Measurements from ENCODE around the gene ADCY1.

The ADCY1 gene

DNA sequence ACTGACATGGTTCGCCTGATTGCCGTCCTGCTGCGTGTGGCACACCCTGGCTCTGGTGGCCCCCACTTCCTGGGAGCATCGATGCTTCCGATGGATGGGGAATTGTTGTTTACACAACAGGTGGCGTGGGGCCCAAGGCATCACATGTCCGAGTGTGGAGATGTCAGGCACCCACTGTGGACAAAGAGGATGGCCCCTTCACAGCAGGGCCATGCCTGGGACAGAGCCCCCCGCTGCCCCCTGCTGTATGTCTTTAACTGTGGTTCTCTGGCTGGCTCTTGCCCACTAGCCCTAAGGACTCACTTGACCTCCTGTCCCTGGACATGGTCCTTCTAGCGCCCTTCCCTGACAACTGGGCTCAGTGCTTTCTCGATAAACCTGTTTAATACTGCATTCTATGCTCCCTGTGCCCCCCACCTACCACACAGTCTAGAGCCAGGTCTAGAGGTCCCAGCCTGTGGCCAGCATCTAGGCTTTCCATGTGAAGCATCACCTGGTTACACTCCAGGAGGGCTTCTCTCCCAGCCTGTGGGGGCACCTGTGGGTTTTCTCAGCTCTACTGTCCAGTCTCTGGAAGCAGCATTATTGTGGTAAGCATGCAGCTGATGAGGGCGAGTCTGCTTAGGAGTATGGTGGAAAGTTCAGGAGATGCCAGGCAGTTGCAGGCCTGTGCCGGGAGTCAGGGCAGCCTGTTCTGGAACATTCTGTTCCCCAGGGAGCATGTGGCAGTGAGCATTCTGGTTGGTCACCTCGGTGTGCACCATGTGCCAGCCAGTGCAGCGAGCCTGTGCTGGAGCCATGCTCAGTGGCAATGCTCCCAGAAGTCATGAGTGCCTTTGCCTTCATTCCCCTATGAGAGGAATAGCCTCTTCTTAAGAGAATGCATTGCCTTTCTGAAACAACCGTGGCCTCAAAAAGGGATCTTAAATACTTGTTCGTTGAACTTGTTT, 10.4 kb downstream of the ADCY1 start:
- H3K4me2 ChIP-seq, result no peak overlapping the region
- H3K9ac ChIP-seq, result no peak overlapping the region
- H3K4me3 ChIP-seq, result no peak overlapping the region
- no peaks in the 10 kb centered on the region for H3K36me3 ChIP-seq
- TF ChIP-seq Cebpa-rat (IDR thresholded peaks at IDR 0.05), result no peak
- H4K20me1 ChIP-seq, result no peaks in the 10 kb centered on the region
- no peaks in the 10 kb centered on the region for H3K27me3 ChIP-seq
- peaks cover 40% of the 10 kb centered on the region for H3K4me1 ChIP-seq
- no peaks in the 10 kb centered on the region for H3K9me3 ChIP-seq
- no peak overlapping the region for H3K27ac ChIP-seq

DNA sequence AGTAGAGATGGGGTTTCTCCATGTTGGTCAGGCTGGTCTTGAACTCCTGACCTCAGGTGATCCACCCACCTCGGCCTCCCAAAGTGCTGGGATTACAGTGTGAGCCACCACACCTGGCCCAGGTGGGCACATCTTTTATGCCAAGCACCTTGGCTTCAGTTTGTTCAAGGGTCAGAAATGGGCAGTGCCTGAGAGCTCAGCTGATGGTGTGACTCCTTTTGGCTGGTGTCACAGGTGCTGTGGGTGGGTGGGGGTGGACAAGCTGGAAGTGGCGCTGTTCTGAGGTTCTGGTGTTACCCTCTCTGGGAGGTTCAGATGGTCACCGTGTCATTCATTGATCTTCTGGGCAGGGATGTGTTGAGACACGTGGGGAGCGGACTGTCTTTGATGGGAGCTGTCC, 11.5 kb downstream of the ADCY1 start:
- Histone ChIP-seq H3K4me1 (peaks cover 33% of the 10 kb centered on the region), H3K9ac (no peak overlapping the region), H3K4me2 (no peak overlapping the region), H3K9me3 (no peaks in the 10 kb centered on the region), H4K20me1 (no peaks in the 10 kb centered on the region), H3K4me3 (no peak overlapping the region), H3K27ac (no peak overlapping the region), H3K36me3 (no peaks in the 10 kb centered on the region), H3K27me3 (no peaks in the 10 kb centered on the region)
- no peak for TF ChIP-seq Cebpa-rat (IDR thresholded peaks at IDR 0.05)

DNA sequence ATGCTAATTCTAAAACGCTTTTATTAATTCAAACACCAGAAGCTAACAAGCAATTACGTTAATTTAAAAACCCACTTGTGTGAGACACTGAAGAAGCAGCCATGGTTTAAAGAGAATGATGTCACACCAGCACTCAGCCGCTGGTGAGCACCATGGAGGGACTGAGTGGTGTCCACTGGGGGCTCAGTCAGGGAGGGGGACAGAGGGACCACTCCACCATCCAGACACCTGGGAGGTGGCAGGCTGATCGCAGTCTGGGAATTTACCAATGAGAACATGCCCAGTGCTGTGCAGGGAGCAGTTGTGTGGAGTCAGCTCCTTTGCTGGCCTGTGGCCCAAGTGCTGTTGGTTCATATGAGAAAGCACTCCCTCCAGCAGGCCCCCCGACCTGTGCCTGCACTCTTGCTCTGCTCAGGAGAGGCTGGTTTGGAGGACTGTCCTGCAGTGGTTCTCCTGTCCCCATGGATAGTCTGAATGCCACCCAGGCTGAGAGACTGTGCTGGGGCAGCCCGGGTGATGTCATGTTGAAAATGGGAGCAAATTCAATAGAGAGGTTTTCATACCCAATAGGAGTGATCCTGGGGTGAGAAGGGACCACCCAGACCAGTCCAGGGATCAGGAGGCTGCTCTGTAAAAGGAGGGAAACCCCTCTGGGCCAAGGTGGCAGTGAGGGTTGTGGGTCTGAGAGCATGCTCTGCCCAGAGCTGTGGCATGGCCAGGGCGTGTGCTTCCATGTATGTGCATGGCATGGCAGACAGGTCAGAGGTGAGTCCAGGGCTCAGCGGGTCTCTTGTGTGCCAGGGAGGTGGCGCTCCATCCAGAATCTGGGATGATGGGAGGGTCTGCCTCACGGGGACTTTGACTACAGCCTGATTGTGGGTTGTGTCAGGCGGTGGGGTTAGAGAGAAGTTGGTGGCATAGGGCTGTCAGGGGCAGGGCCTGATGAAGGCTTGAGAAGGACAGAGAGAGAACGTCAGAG, 12.7 kb downstream of the ADCY1 start:
- no peak overlapping the region for H3K9ac ChIP-seq
- H3K4me1 ChIP-seq, result peaks cover 23% of the 10 kb centered on the region
- no peaks in the 10 kb centered on the region for H3K36me3 ChIP-seq
- TF ChIP-seq Cebpa-rat (IDR thresholded peaks at IDR 0.05), result no peak
- H3K27me3 ChIP-seq, result no peaks in the 10 kb centered on the region
- no peak overlapping the region for H3K4me2 ChIP-seq
- no peak overlapping the region for H3K4me3 ChIP-seq
- H3K9me3 ChIP-seq, result no peaks in the 10 kb centered on the region
- no peaks in the 10 kb centered on the region for H4K20me1 ChIP-seq
- H3K27ac ChIP-seq, result no peak overlapping the region

DNA sequence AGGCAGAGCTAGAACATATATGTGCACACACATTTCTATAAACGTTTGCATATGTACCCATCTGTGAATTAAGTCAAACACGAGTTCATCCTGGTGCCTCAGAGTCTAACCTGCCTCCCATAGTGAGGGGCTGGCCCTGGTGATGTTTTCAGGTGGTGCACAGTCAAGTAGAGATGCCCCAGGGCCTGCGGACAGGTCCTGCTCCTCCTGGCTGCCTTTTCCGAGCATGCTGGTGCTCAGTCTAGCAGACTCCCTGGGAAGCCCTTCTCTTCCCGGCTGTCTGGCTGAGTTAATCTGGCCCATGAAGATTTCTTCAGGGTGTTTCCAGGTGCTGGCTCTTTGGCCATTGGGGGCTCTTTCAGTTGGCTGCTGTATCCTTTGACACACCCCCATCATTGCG, 14.3 kb downstream of the ADCY1 start:
- Histone ChIP-seq H3K4me2 (no peak overlapping the region), H3K4me1 (peaks cover 8% of the 10 kb centered on the region), H3K27me3 (no peaks in the 10 kb centered on the region), H4K20me1 (no peaks in the 10 kb centered on the region), H3K9me3 (no peaks in the 10 kb centered on the region), H3K36me3 (no peaks in the 10 kb centered on the region), H3K4me3 (no peak overlapping the region), H3K9ac (no peak overlapping the region), H3K27ac (no peak overlapping the region)
- no peak for TF ChIP-seq Cebpa-rat (IDR thresholded peaks at IDR 0.05)

DNA sequence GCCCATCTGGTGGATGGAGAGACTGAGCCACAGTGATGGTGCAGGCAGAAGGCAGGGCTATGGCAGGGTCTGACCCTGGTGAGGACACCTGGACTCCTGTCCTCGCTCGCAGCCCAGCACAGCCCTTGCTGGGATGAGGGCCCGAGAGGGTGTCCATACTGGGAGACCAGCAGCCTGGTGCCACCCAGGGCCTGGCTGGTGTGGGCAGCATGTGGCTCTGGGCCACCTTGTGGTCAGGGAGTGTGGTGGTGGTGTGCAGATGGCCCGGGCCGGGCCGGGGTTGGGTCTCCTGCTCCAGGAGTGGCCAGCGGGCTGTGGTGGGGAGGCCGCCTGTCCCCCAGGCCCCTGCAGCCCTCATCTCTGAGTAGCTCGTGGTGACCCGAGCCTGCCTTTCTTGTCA, 14.9 kb downstream of the ADCY1 start:
- Histone ChIP-seq H3K36me3 (no peaks in the 10 kb centered on the region), H3K4me3 (no peak overlapping the region), H4K20me1 (no peaks in the 10 kb centered on the region), H3K4me1 (peaks cover 2% of the 10 kb centered on the region), H3K9ac (no peak overlapping the region), H3K27me3 (no peaks in the 10 kb centered on the region), H3K27ac (no peak overlapping the region), H3K4me2 (no peak overlapping the region), H3K9me3 (no peaks in the 10 kb centered on the region)
- no peak for TF ChIP-seq Cebpa-rat (IDR thresholded peaks at IDR 0.05)

DNA sequence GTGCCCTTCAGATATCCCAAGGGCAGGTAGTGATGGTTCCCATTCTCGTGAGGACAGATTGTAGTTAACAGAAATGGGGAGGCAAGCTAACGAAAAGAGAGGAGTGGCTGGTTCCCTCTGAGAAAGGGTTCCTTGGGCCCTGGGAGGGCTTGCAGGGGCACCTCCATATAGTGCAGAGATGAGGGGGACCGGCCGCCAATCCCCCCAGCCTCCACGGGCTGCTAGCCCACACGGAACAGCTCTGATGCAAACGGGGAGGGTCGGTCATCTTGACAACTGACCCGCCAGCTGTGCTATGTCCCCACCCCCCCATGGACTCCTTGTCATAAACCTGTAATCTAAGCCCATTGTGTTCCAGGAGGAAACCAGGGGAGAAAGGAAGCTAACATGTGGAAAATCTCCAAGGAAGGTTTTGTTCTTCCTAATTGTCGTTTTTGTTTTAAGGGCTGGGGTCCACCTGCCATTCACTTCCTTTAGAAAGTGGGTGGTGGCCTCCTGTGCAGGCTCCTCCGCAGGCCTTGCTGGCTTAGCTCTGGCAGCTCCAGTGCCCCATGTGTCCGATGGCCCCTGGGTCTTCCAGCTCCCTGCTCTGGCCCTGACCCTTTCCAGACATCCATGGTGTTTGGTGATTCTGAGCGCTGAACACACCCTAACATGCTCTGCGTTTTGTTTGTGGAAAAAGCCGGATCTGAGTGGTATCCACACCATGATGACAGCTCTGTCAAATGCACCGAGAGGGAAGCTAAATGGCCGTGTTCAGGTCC, 15.9 kb downstream of the ADCY1 start:
- no peak overlapping the region for H3K9ac ChIP-seq
- no peak overlapping the region for H3K4me2 ChIP-seq
- H3K27ac ChIP-seq, result no peak overlapping the region
- H4K20me1 ChIP-seq, result no peaks in the 10 kb centered on the region
- H3K36me3 ChIP-seq, result no peaks in the 10 kb centered on the region
- no peaks in the 10 kb centered on the region for H3K4me1 ChIP-seq
- no peak for TF ChIP-seq Cebpa-rat (IDR thresholded peaks at IDR 0.05)
- H3K4me3 ChIP-seq, result no peak overlapping the region
- no peaks in the 10 kb centered on the region for H3K9me3 ChIP-seq
- no peaks in the 10 kb centered on the region for H3K27me3 ChIP-seq

DNA sequence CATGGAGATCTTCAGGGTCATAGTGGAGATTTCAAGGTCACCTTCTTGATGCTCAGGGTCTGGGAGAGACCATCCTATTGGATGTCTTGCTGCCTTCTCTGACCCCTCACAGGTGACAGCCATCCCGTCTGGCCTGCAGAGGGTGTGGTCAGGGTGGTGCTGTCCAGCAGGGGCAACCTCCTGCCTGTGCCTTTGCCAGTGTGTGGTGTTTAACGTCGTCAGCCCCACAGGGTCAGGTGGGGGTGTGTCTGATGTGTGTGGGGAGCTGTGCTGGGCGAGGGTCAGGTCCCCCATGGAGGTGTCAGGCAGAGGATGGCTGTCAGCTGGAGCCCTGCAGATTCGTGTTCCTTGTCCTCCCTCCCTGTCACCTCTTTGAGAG, 16.5 kb downstream of the ADCY1 start:
- TF ChIP-seq Cebpa-rat (IDR thresholded peaks at IDR 0.05), result no peak
- H3K27me3 ChIP-seq, result no peaks in the 10 kb centered on the region

DNA sequence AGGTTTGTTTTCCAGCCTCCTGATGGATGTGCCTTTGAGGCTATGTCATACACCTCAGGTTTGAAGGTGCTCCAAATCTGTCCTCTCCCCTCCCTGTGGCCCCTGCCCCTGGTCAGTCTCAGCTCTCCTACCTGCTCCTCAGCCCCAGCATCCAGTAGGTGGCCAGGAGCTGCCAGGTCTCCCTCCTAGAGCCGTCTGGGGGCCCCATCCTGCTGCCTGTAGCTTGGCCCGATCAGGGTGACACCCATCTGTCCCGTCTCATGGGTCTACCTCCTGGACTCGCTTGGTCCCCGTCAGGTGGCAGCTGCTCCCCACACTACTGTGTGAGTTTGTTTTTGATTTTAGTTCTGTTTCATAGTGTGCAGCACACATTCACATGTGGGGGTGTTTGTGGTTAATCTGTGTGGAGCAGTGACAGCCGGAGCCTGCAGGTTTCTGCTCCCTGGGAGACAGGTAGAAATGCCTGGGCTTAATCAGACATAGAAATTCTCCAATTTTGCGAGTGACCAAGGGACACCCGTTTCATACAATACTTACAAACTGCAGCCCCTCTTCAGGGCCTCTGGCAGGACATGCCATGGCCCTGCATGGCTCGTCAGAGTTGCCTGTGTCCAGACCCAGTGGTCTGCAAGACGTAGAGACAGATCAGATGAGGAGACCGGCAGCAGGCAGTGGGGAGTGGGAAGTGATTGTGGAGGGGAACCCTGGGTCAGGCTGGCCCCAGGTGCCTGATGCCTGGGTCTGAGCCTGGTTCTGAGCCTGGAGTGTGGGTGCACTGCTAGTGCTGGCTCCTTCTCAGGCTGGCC, 17.1 kb downstream of the ADCY1 start:
- Histone ChIP-seq H3K4me3 (no peak overlapping the region), H3K36me3 (no peaks in the 10 kb centered on the region), H3K4me1 (no peaks in the 10 kb centered on the region), H3K9me3 (no peaks in the 10 kb centered on the region), H3K27me3 (no peaks in the 10 kb centered on the region), H4K20me1 (no peaks in the 10 kb centered on the region), H3K9ac (no peak overlapping the region), H3K4me2 (no peak overlapping the region), H3K27ac (no peak overlapping the region)
- no peak for TF ChIP-seq Cebpa-rat (IDR thresholded peaks at IDR 0.05)

More for the DNA sequence above, 16.5 kb downstream of the ADCY1 start:
- H3K4me2 ChIP-seq, result no peak overlapping the region
- H4K20me1 ChIP-seq, result no peaks in the 10 kb centered on the region
- H3K27ac ChIP-seq, result no peak overlapping the region
- H3K4me1 ChIP-seq, result no peaks in the 10 kb centered on the region
- H3K9me3 ChIP-seq, result no peaks in the 10 kb centered on the region
- no peak overlapping the region for H3K4me3 ChIP-seq
- H3K9ac ChIP-seq, result no peak overlapping the region
- H3K36me3 ChIP-seq, result no peaks in the 10 kb centered on the region

Measured in BLaER1 (cell line).